Measurements from ENCODE around the gene SLC9A9. TPM values are rescaled to one million over a fixed set of nuclear protein-coding genes. Genes with fewer than 3 reads are reported as not detected.

SLC9A9 gene
- total and polyA plus RNA-seq, 2 donors (not counting 1 experiment from before 2014, with no cell fraction given) = 14.3 to 74.0 TPM

DNA sequence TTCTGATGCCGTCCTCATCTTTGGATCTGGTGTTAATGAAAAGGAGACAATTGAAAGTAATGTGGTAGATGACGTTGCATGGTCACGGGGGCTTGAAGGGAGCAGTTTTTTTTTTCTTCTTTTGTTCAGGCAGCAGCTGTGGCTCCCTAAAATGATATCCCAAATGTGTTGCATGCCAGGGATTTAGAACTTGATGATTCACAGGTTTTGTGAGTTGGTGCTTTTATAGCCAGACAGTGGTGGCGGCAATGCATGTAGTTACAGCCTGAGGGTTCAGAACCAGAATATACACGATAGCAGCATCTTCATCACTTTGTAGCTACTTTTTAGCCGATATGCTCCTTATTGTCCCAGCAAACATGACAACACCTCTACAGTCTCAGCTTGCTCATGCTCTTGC is 595.3 kb downstream of the SLC9A9 start:
- no peaks in the 10 kb centered on the region for H3K36me3 ChIP-seq (ENCODE audit: control insufficient read depth, insufficient read depth, low read length)
- no peaks in the 10 kb centered on the region for H3K9me3 ChIP-seq (ENCODE audit: control insufficient read depth, insufficient read depth, low read depth, low read length)
- no peak for DNase-seq (ENCODE audit: low read depth in 2 of 2)
- no peak overlapping the region for H3K4me3 ChIP-seq (replicated peaks in 1 of 4; ENCODE audit: control extremely low read depth in 1 of 4, insufficient read depth in 1 of 4, low read depth in 3 of 4, low read length in 4 of 4)
- H2AFZ ChIP-seq (ENCODE audit: low read length) = no peak overlapping the region
- H3K27me3 ChIP-seq (ENCODE audit: control insufficient read depth, insufficient read depth, low read length) = no peaks in the 10 kb centered on the region
- no peak overlapping the region for H3K9ac ChIP-seq (ENCODE audit: insufficient read depth, low read length)
- no peaks in the 10 kb centered on the region for H3K4me1 ChIP-seq (ENCODE audit: control insufficient read depth, extremely low read depth, insufficient read depth, low read length)
- H3K27ac ChIP-seq (ENCODE audit: insufficient read depth, low read length) = no peak overlapping the region
- H4K20me1 ChIP-seq (ENCODE audit: control insufficient read depth, extremely low read depth, insufficient read depth, low read length) = no peaks in the 10 kb centered on the region
- no peak overlapping the region for H3K4me2 ChIP-seq (ENCODE audit: extremely low read depth, insufficient read depth, low read length)
- no peaks in the 10 kb centered on the region for H3K79me2 ChIP-seq (ENCODE audit: control insufficient read depth, insufficient read depth, low read length)
- TF ChIP-seq EZH2 (IDR thresholded peaks at IDR 0.05; ENCODE audit: low read length, missing control alignments) = no peak
- TF ChIP-seq, protein P1, sequence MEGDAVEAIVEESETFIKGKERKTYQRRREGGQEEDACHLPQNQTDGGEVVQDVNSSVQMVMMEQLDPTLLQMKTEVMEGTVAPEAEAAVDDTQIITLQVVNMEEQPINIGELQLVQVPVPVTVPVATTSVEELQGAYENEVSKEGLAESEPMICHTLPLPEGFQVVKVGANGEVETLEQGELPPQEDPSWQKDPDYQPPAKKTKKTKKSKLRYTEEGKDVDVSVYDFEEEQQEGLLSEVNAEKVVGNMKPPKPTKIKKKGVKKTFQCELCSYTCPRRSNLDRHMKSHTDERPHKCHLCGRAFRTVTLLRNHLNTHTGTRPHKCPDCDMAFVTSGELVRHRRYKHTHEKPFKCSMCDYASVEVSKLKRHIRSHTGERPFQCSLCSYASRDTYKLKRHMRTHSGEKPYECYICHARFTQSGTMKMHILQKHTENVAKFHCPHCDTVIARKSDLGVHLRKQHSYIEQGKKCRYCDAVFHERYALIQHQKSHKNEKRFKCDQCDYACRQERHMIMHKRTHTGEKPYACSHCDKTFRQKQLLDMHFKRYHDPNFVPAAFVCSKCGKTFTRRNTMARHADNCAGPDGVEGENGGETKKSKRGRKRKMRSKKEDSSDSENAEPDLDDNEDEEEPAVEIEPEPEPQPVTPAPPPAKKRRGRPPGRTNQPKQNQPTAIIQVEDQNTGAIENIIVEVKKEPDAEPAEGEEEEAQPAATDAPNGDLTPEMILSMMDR (conservative IDR thresholded peaks at IDR 0.05 in 1 of 2, IDR thresholded peaks at IDR 0.05 in 1 of 2; ENCODE audit: low read depth in 1 of 2, low read length in 2 of 2) = no peak

DNA sequence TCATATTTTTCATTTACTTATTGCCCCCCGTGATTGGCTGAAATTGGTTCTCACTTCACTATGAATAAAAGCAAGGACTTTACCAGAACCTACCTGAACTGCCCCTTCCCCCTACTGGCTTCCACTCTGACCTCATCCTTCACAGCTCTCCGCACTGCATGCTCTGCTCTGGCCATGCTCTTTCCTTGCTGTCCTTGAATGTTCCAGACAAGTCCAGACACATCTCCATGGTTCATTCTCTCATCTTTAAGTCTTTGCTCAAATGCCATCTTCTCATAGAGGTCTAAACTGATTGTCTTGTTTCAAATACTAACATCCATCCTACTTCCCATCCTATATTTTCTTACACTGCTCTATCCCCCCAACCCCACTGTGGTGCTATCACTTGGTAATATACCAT is 599.3 kb downstream of the SLC9A9 start:
- TF ChIP-seq EZH2 (IDR thresholded peaks at IDR 0.05; ENCODE audit: low read length, missing control alignments) = no peak
- TF ChIP-seq, protein P1 (conservative IDR thresholded peaks at IDR 0.05 in 1 of 2, IDR thresholded peaks at IDR 0.05 in 1 of 2; ENCODE audit: low read depth in 1 of 2, low read length in 2 of 2) = no peak

DNA sequence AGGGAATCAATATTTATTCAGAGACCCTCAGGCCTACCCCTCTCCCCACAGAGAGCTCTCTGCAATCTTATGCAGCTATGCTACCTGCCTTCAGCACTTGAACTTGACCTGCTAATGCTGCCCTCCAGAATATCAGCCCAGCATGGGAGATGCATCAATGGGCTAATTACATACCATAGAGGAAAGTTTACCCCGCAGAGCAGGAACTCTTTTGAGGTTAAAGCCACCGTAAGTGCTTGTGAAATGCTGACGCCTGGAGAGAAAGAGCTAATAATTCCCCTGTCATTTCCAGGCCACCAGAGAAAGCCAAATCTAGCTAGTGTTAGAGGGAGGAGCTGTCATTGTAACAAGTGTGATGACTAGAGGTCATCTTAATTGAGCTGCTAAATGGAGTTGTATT is 601.2 kb downstream of the SLC9A9 start:
- Histone ChIP-seq H4K20me1 (ENCODE audit: control insufficient read depth, extremely low read depth, insufficient read depth, low read length) (no peaks in the 10 kb centered on the region), H3K9ac (ENCODE audit: insufficient read depth, low read length) (no peak overlapping the region), H3K4me3 (replicated peaks in 1 of 4; ENCODE audit: control extremely low read depth in 1 of 4, insufficient read depth in 1 of 4, low read depth in 3 of 4, low read length in 4 of 4) (no peak overlapping the region), H3K4me1 (ENCODE audit: control insufficient read depth, extremely low read depth, insufficient read depth, low read length) (no peaks in the 10 kb centered on the region), H3K27ac (ENCODE audit: insufficient read depth, low read length) (no peak overlapping the region), H3K27me3 (ENCODE audit: control insufficient read depth, insufficient read depth, low read length) (no peaks in the 10 kb centered on the region), H3K36me3 (ENCODE audit: control insufficient read depth, insufficient read depth, low read length) (no peaks in the 10 kb centered on the region), H3K79me2 (ENCODE audit: control insufficient read depth, insufficient read depth, low read length) (no peaks in the 10 kb centered on the region), H3K9me3 (ENCODE audit: control insufficient read depth, insufficient read depth, low read depth, low read length) (no peaks in the 10 kb centered on the region), H3K4me2 (ENCODE audit: extremely low read depth, insufficient read depth, low read length) (no peak overlapping the region), H2AFZ (ENCODE audit: low read length) (no peak overlapping the region)
- no peak for DNase-seq (ENCODE audit: low read depth in 2 of 2)
- no peak for TF ChIP-seq EZH2 (IDR thresholded peaks at IDR 0.05; ENCODE audit: low read length, missing control alignments)
- TF ChIP-seq, protein P1 (conservative IDR thresholded peaks at IDR 0.05 in 1 of 2, IDR thresholded peaks at IDR 0.05 in 1 of 2; ENCODE audit: low read depth in 1 of 2, low read length in 2 of 2) = no peak

More for the DNA sequence above, 599.3 kb downstream of the SLC9A9 start:
- no peaks in the 10 kb centered on the region for H3K27me3 ChIP-seq (ENCODE audit: control insufficient read depth, insufficient read depth, low read length)
- no peaks in the 10 kb centered on the region for H3K36me3 ChIP-seq (ENCODE audit: control insufficient read depth, insufficient read depth, low read length)
- DNase-seq (ENCODE audit: low read depth in 2 of 2) = no peak
- H3K9ac ChIP-seq (ENCODE audit: insufficient read depth, low read length) = no peak overlapping the region
- H3K79me2 ChIP-seq (ENCODE audit: control insufficient read depth, insufficient read depth, low read length) = no peaks in the 10 kb centered on the region
- H4K20me1 ChIP-seq (ENCODE audit: control insufficient read depth, extremely low read depth, insufficient read depth, low read length) = no peaks in the 10 kb centered on the region
- no peak overlapping the region for H3K4me3 ChIP-seq (replicated peaks in 1 of 4; ENCODE audit: control extremely low read depth in 1 of 4, insufficient read depth in 1 of 4, low read depth in 3 of 4, low read length in 4 of 4)
- no peaks in the 10 kb centered on the region for H3K4me1 ChIP-seq (ENCODE audit: control insufficient read depth, extremely low read depth, insufficient read depth, low read length)
- no peak overlapping the region for H2AFZ ChIP-seq (ENCODE audit: low read length)
- no peaks in the 10 kb centered on the region for H3K9me3 ChIP-seq (ENCODE audit: control insufficient read depth, insufficient read depth, low read depth, low read length)
- no peak overlapping the region for H3K4me2 ChIP-seq (ENCODE audit: extremely low read depth, insufficient read depth, low read length)
- no peak overlapping the region for H3K27ac ChIP-seq (ENCODE audit: insufficient read depth, low read length)

Data from fibroblast of lung (primary cell).